ENCODE results near the gene ALAS1. TPM values are rescaled to one million over a fixed set of nuclear protein-coding genes. Genes with fewer than 3 reads are reported as not detected.

Gene ALAS1
- total and polyA plus RNA-seq, 2 experiments from 2014 or later: 17.8 to 42.8 TPM

Other genes with a start within 250 kb of the ALAS1 start
- gene GPR62, start 242.8 kb upstream of the ALAS1 start, total RNA-seq (2014; rRNA removed; shearing (Covaris generic)): 0.38 TPM in 1 of 2 replicates, not detected in the other
- 0.10 and 0.42 TPM in 2 replicates for gene GPR62, start 242.8 kb upstream of the ALAS1 start, polyA plus RNA-seq (2016; fragmentation: Nextera tagmentation; extraction: Ambion mirVana)
- 26.8 and 37.6 TPM in 2 replicates for gene PCBP4, start 230.7 kb upstream of the ALAS1 start, total RNA-seq (2014; rRNA removed; shearing (Covaris generic))
- 11.8 and 14.1 TPM in 2 replicates for gene PCBP4, start 230.7 kb upstream of the ALAS1 start, polyA plus RNA-seq (2016; fragmentation: Nextera tagmentation; extraction: Ambion mirVana)
- gene ABHD14B, start 224.1 kb upstream of the ALAS1 start, total RNA-seq (2014; rRNA removed; shearing (Covaris generic)): 8.0 and 11.1 TPM in 2 replicates
- gene ABHD14B, start 224.1 kb upstream of the ALAS1 start, polyA plus RNA-seq (2016; fragmentation: Nextera tagmentation; extraction: Ambion mirVana): 5.8 and 8.9 TPM in 2 replicates
- 4.3 and 7.8 TPM in 2 replicates for gene ABHD14A, start 223.1 kb upstream of the ALAS1 start, total RNA-seq (2014; rRNA removed; shearing (Covaris generic))
- gene ABHD14A, start 223.1 kb upstream of the ALAS1 start, polyA plus RNA-seq (2016; fragmentation: Nextera tagmentation; extraction: Ambion mirVana): 12.7 TPM in 2 replicates
- 62.8 and 91.3 TPM in 2 replicates for gene ACY1, start 214.6 kb upstream of the ALAS1 start, total RNA-seq (2014; rRNA removed; shearing (Covaris generic))
- gene ACY1, start 214.6 kb upstream of the ALAS1 start, polyA plus RNA-seq (2016; fragmentation: Nextera tagmentation; extraction: Ambion mirVana): 35.8 and 38.4 TPM in 2 replicates
- 1,341 and 1,471 TPM in 2 replicates for gene RPL29, start 202.3 kb upstream of the ALAS1 start, total RNA-seq (2014; rRNA removed; shearing (Covaris generic))
- 1,864 and 1,983 TPM in 2 replicates for gene RPL29, start 202.3 kb upstream of the ALAS1 start, polyA plus RNA-seq (2016; fragmentation: Nextera tagmentation; extraction: Ambion mirVana)
- gene DUSP7, start 141.6 kb upstream of the ALAS1 start, total RNA-seq (2014; rRNA removed; shearing (Covaris generic)): 14.7 and 15.8 TPM in 2 replicates
- 5.6 and 5.9 TPM in 2 replicates for gene DUSP7, start 141.6 kb upstream of the ALAS1 start, polyA plus RNA-seq (2016; fragmentation: Nextera tagmentation; extraction: Ambion mirVana)
- gene POC1A, start 43.7 kb upstream of the ALAS1 start, total RNA-seq (2014; rRNA removed; shearing (Covaris generic)): 26.7 and 33.0 TPM in 2 replicates
- 18.4 and 19.1 TPM in 2 replicates for gene POC1A, start 43.7 kb upstream of the ALAS1 start, polyA plus RNA-seq (2016; fragmentation: Nextera tagmentation; extraction: Ambion mirVana)
- gene TLR9, start 27.5 kb downstream of the ALAS1 start, total RNA-seq (2014; rRNA removed; shearing (Covaris generic)): not detected in 2 replicates
- not detected in 2 replicates for gene TLR9, start 27.5 kb downstream of the ALAS1 start, polyA plus RNA-seq (2016; fragmentation: Nextera tagmentation; extraction: Ambion mirVana)
- gene TWF2, start 41.0 kb downstream of the ALAS1 start, total RNA-seq (2014; rRNA removed; shearing (Covaris generic)): 120 and 123 TPM in 2 replicates
- 38.6 and 38.9 TPM in 2 replicates for gene TWF2, start 41.0 kb downstream of the ALAS1 start, polyA plus RNA-seq (2016; fragmentation: Nextera tagmentation; extraction: Ambion mirVana)
- 1.8 and 4.0 TPM in 2 replicates for gene PPM1M, start 47.6 kb downstream of the ALAS1 start, total RNA-seq (2014; rRNA removed; shearing (Covaris generic))
- 2.2 and 2.8 TPM in 2 replicates for gene PPM1M, start 47.6 kb downstream of the ALAS1 start, polyA plus RNA-seq (2016; fragmentation: Nextera tagmentation; extraction: Ambion mirVana)
- 69.8 and 71.8 TPM in 2 replicates for gene WDR82, start 80.5 kb downstream of the ALAS1 start, total RNA-seq (2014; rRNA removed; shearing (Covaris generic))
- 25.2 and 31.2 TPM in 2 replicates for gene WDR82, start 80.5 kb downstream of the ALAS1 start, polyA plus RNA-seq (2016; fragmentation: Nextera tagmentation; extraction: Ambion mirVana)
- gene GLYCTK, start 89.7 kb downstream of the ALAS1 start, total RNA-seq (2014; rRNA removed; shearing (Covaris generic)): 7.5 and 8.3 TPM in 2 replicates
- gene GLYCTK, start 89.7 kb downstream of the ALAS1 start, polyA plus RNA-seq (2016; fragmentation: Nextera tagmentation; extraction: Ambion mirVana): 3.0 and 3.8 TPM in 2 replicates
- gene DNAH1, start 118.2 kb downstream of the ALAS1 start, total RNA-seq (2014; rRNA removed; shearing (Covaris generic)): 0.35 and 1.8 TPM in 2 replicates
- gene DNAH1, start 118.2 kb downstream of the ALAS1 start, polyA plus RNA-seq (2016; fragmentation: Nextera tagmentation; extraction: Ambion mirVana): 0.17 and 0.81 TPM in 2 replicates
- 78.1 and 95.7 TPM in 2 replicates for gene BAP1, start 211.8 kb downstream of the ALAS1 start, total RNA-seq (2014; rRNA removed; shearing (Covaris generic))
- 28.5 and 30.4 TPM in 2 replicates for gene BAP1, start 211.8 kb downstream of the ALAS1 start, polyA plus RNA-seq (2016; fragmentation: Nextera tagmentation; extraction: Ambion mirVana)
- gene PHF7, start 212.5 kb downstream of the ALAS1 start, total RNA-seq (2014; rRNA removed; shearing (Covaris generic)): 7.0 and 12.2 TPM in 2 replicates
- 16.3 and 17.1 TPM in 2 replicates for gene PHF7, start 212.5 kb downstream of the ALAS1 start, polyA plus RNA-seq (2016; fragmentation: Nextera tagmentation; extraction: Ambion mirVana)
- 2.2 and 2.5 TPM in 2 replicates for gene SEMA3G, start 246.9 kb downstream of the ALAS1 start, total RNA-seq (2014; rRNA removed; shearing (Covaris generic))
- gene SEMA3G, start 246.9 kb downstream of the ALAS1 start, polyA plus RNA-seq (2016; fragmentation: Nextera tagmentation; extraction: Ambion mirVana): 0.47 and 0.56 TPM in 2 replicates

Measured in GM23338 (cell line).